ENCODE results near the gene HMGB3.
A peak's percentile ranks its signal among the peaks of the same experiment; 100 is the strongest.
"Not testable (repeated sequence)": the region's sequence is repeated elsewhere in the genome, so short reads cannot be mapped to it uniquely, and the experiment has no call there.

Gene HMGB3

GRCh38 chrX:150982788-150983520 lies at the start of gene HMGB3:
HMGB3 (plus strand) TSS chrX:150983335; CDS start chrX:150985600, 2,265 bp downstream.
- peak; percentile 67 to 70 for DNase-seq

GRCh38 chrX:150933945-150934350 lies 49.2 kb upstream of the HMGB3 start:
- no peak for DNase-seq

- no peak for DNase-seq
Observed at GRCh38 chrX:150934453-150934852, 48.7 kb upstream of the HMGB3 start.

- no peak for DNase-seq
Observed at GRCh38 chrX:150935467-150935866, 47.7 kb upstream of the HMGB3 start.

GRCh38 chrX:150936556-150936955 lies 46.6 kb upstream of the HMGB3 start:
- DNase-seq: no peak

- no peak for DNase-seq
Observed at GRCh38 chrX:150940844-150941495, 42.2 kb upstream of the HMGB3 start.

- no peak for DNase-seq
Observed at GRCh38 chrX:150941580-150941979, 41.6 kb upstream of the HMGB3 start.

- no peak for DNase-seq
Observed at GRCh38 chrX:150942942-150943594, 40.1 kb upstream of the HMGB3 start.

- DNase-seq: no peak
Observed at GRCh38 chrX:150944233-150944632, 38.9 kb upstream of the HMGB3 start.

GRCh38 chrX:150954951-150955350 lies 28.2 kb upstream of the HMGB3 start:
- no peak for DNase-seq

GRCh38 chrX:150955590-150955989 lies 27.5 kb upstream of the HMGB3 start:
- DNase-seq: no peak

GRCh38 chrX:150958177-150958576 lies 25.0 kb upstream of the HMGB3 start:
- no peak for DNase-seq

- DNase-seq: no peak
Observed at GRCh38 chrX:150959557-150959956, 23.6 kb upstream of the HMGB3 start.

- DNase-seq: no peak
Observed at GRCh38 chrX:150961631-150962030, 21.5 kb upstream of the HMGB3 start.

GRCh38 chrX:150964416-150964815 lies 18.7 kb upstream of the HMGB3 start:
- DNase-seq: not testable (repeated sequence)

GRCh38 chrX:150966235-150966634 lies 16.9 kb upstream of the HMGB3 start:
- DNase-seq: no peak

GRCh38 chrX:150966742-150967141 lies 16.4 kb upstream of the HMGB3 start:
- DNase-seq: no peak

GRCh38 chrX:150967786-150968185 lies 15.3 kb upstream of the HMGB3 start:
- no peak for DNase-seq

GRCh38 chrX:150968862-150969720 lies 14.0 kb upstream of the HMGB3 start:
- DNase-seq: no peak

GRCh38 chrX:150972450-150972849 lies 10.7 kb upstream of the HMGB3 start:
- DNase-seq: no peak

- DNase-seq: no peak
Observed at GRCh38 chrX:150975655-150976390, 7.3 kb upstream of the HMGB3 start.

All from activated CD4-positive, alpha-beta T cell treated with anti-CD3 and anti-CD28 coated beads for 4 hours (primary cell).